NCI-H146 (cell line): ENCODE results near the gene MKLN1.
"Not testable (repeated sequence)": the region's sequence is repeated elsewhere in the genome, so short reads cannot be mapped to it uniquely, and the experiment has no call there.

Experiments
- DNase-seq: peaks from one replicate; lab custom pipeline; 2025; lab: John Stamatoyannopoulos, UW

The MKLN1 gene

GRCh38 chr7:131327626-131328376 lies at the start of gene MKLN1:
Gene MKLN1, plus strand, starts transcription at chr7:131327876. Its CDS starts 24 bp downstream, at chr7:131327900.
- DNase-seq, result peak; percentile 90

- no peak for DNase-seq
These were observed 48.6 kb upstream of the MKLN1 start for GRCh38 chr7:131279044-131279443.

GRCh38 chr7:131281266-131282048 lies 46.2 kb upstream of the MKLN1 start:
- no peak for DNase-seq

- peak; percentile 65 for DNase-seq
These were observed 42.8 kb upstream of the MKLN1 start for GRCh38 chr7:131284702-131285419.

- no peak for DNase-seq
These were observed 42.1 kb upstream of the MKLN1 start for GRCh38 chr7:131285556-131285955.

GRCh38 chr7:131288450-131288849 lies 39.2 kb upstream of the MKLN1 start:
- no peak for DNase-seq

- DNase-seq, result no peak
These were observed 38.6 kb upstream of the MKLN1 start for GRCh38 chr7:131289051-131289450.

GRCh38 chr7:131292141-131292905 lies 35.4 kb upstream of the MKLN1 start:
- DNase-seq, result no peak

GRCh38 chr7:131293018-131293417 lies 34.7 kb upstream of the MKLN1 start:
- DNase-seq, result no peak

GRCh38 chr7:131294553-131294952 lies 33.1 kb upstream of the MKLN1 start:
- no peak for DNase-seq

- DNase-seq, result no peak
These were observed 29.1 kb upstream of the MKLN1 start for GRCh38 chr7:131298608-131298992.

GRCh38 chr7:131299074-131299473 lies 28.6 kb upstream of the MKLN1 start:
- DNase-seq, result no peak

- no peak for DNase-seq
These were observed 27.6 kb upstream of the MKLN1 start for GRCh38 chr7:131300078-131300477.

- DNase-seq, result no peak
These were observed 26.9 kb upstream of the MKLN1 start for GRCh38 chr7:131300572-131301466.

GRCh38 chr7:131302446-131302845 lies 25.2 kb upstream of the MKLN1 start:
- no peak for DNase-seq

- DNase-seq, result peak; percentile 49
These were observed 24.6 kb upstream of the MKLN1 start for GRCh38 chr7:131302876-131303707.

GRCh38 chr7:131305152-131305551 lies 22.5 kb upstream of the MKLN1 start:
- DNase-seq, result peak; percentile 6

GRCh38 chr7:131306041-131306440 lies 21.6 kb upstream of the MKLN1 start:
- not testable (repeated sequence) for DNase-seq

GRCh38 chr7:131306777-131307176 lies 20.9 kb upstream of the MKLN1 start:
- no peak for DNase-seq

- DNase-seq, result no peak
These were observed 20.0 kb upstream of the MKLN1 start for GRCh38 chr7:131307627-131308026.
